ENCODE data around the gene TNRC6C.

The TNRC6C gene

GRCh38 chr17:77925831-77926543 is 32.5 kb upstream of the TNRC6C start:
- no peak overlapping the region for H3K4me3 ChIP-seq (ENCODE audit: low read depth, low read length)
- no peak for DNase-seq (ENCODE audit: low read depth, low spot score)
- in situ Hi-C loops (cut with HindIII; ENCODE audit: low sequenced_read_pairs), result no loop called here
- TF ChIP-seq CTCF (IDR thresholded peaks at IDR 0.05; ENCODE audit: low read depth, low read length), result no peak

- H3K4me3 ChIP-seq (ENCODE audit: low read depth, low read length), result no peak overlapping the region
- DNase-seq (ENCODE audit: low read depth, low spot score), result no peak
- in situ Hi-C loops (cut with HindIII; ENCODE audit: low sequenced_read_pairs), result no loop called here
- no peak for TF ChIP-seq CTCF (IDR thresholded peaks at IDR 0.05; ENCODE audit: low read depth, low read length)
These were observed 31.5 kb upstream of the TNRC6C start for GRCh38 chr17:77926981-77927380.

- no peak for DNase-seq (ENCODE audit: low read depth, low spot score)
- H3K4me3 ChIP-seq (ENCODE audit: low read depth, low read length), result no peak overlapping the region
- TF ChIP-seq CTCF (IDR thresholded peaks at IDR 0.05; ENCODE audit: low read depth, low read length), result no peak
- in situ Hi-C loops (cut with HindIII; ENCODE audit: low sequenced_read_pairs), result no loop called here
These were observed 30.6 kb upstream of the TNRC6C start for GRCh38 chr17:77927777-77928518.

GRCh38 chr17:77928519-77929179 is 29.9 kb upstream of the TNRC6C start:
- no peak overlapping the region for H3K4me3 ChIP-seq (ENCODE audit: low read depth, low read length)
- DNase-seq (ENCODE audit: low read depth, low spot score), result no peak
- in situ Hi-C loops (cut with HindIII; ENCODE audit: low sequenced_read_pairs), result no loop called here
- no peak for TF ChIP-seq CTCF (IDR thresholded peaks at IDR 0.05; ENCODE audit: low read depth, low read length)

- no peak overlapping the region for H3K4me3 ChIP-seq (ENCODE audit: low read depth, low read length)
- in situ Hi-C loops (cut with HindIII; ENCODE audit: low sequenced_read_pairs), result no loop called here
- no peak for TF ChIP-seq CTCF (IDR thresholded peaks at IDR 0.05; ENCODE audit: low read depth, low read length)
- no peak for DNase-seq (ENCODE audit: low read depth, low spot score)
These were observed 29.3 kb upstream of the TNRC6C start for GRCh38 chr17:77929180-77929564.

- TF ChIP-seq CTCF (IDR thresholded peaks at IDR 0.05; ENCODE audit: low read depth, low read length), result no peak
- H3K4me3 ChIP-seq (ENCODE audit: low read depth, low read length), result no peak overlapping the region
- DNase-seq (ENCODE audit: low read depth, low spot score), result no peak
- in situ Hi-C loops (cut with HindIII; ENCODE audit: low sequenced_read_pairs), result no loop called here
These were observed 28.5 kb upstream of the TNRC6C start for GRCh38 chr17:77929871-77930436.
